Measurements from ENCODE around the gene SRMS. TPM values are rescaled to one million over a fixed set of nuclear protein-coding genes. Genes with fewer than 3 reads are reported as not detected.

The SRMS gene
- total and polyA plus RNA-seq, 2 of the 13 experiments (the other 11 are each of a cell fraction or from before 2014, with no cell fraction given), result not detected

DNA sequence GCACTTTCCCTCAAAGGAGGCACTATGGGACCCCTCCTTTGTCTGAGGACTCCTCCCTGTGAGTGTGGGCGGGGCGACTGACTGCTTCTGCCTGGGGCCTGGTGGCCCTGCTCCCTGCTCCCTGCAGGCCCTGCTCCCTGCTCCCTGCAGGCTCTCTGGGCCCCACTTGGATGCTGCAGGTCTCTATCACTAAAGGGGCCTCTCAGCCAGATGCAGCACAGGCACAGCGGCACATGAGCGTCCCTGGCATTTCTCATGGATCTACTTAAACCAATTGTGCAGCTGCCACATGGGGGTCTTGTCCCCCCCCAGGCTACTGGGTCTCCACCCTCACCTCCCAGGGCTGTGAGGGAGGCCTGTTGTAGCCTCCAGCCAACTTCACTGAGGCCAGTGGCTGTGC, 56.5 kb downstream of the SRMS start:
- in situ Hi-C loops (cut with HindIII; ENCODE audit: extremely low pct_ligation_motif_present, low pct_unique_long_range_greater_than_20kb) (no loop called here), intact Hi-C loops (cut with micrococcal nuclease; ENCODE audit: unreplicated experiment) (no loop called here)
- CTCF ChIA-PET (ENCODE audit: low intra/inter-chr PET ratio, low total read pairs), result no interaction called here
- H2AFZ ChIP-seq (ENCODE audit: low read length), result no peak overlapping the region
- H3K4me3 ChIP-seq (replicated peaks in 1 of 3; ENCODE audit: insufficient read depth in 1 of 3, low read depth in 2 of 3, low read length in 3 of 3), result no peak overlapping the region
- DNase-seq (ENCODE audit: low spot score) (no peak), FAIRE-seq (no peak), ATAC-seq (no peak)
- no peak for TF ChIP-seq ELF3 (CRISPR knock-in tag; IDR thresholded peaks at IDR 0.05)
- no peak overlapping the region for H3K4me2 ChIP-seq (ENCODE audit: low read depth, low read length)
- BruUV-seq (replicated peaks), result no TSS peak
- peaks cover 7% of the 10 kb centered on the region; the same call in 1 of the 2 replicates for H3K4me1 ChIP-seq (ENCODE audit: insufficient read depth, low read length)
- no peaks in the 10 kb centered on the region for H3K9me3 ChIP-seq (ENCODE audit: low read length)
- WGBS (ENCODE audit: low lambda C conversion rate), result 3% methylated on average over 4 of the region's 4 CpGs
- POLR2A ChIA-PET, result no interaction called here
- H3K79me2 ChIP-seq (ENCODE audit: insufficient read depth, low read length), result no peaks in the 10 kb centered on the region
- H3K36me3 ChIP-seq (replicated peaks in 1 of 2; ENCODE audit: control insufficient read depth in 1 of 2, insufficient read depth in 2 of 2, low read length in 2 of 2), result no peaks in the 10 kb centered on the region
- no peak overlapping the region for H3K9ac ChIP-seq (ENCODE audit: insufficient read depth, low read depth, low read length)
- peaks cover 18 to 57% of the 10 kb centered on the region in 2 experiments for H3K27me3 ChIP-seq (ENCODE audit: control insufficient read depth in 1 of 2, insufficient read depth in 2 of 2, low read length in 2 of 2)
- H3K27ac ChIP-seq (ENCODE audit: extremely low read length, insufficient read depth, low read length), result no peak overlapping the region
- H4K20me1 ChIP-seq (ENCODE audit: insufficient read depth, low read length), result peaks cover 6% of the 10 kb centered on the region; the same call in 1 of the 2 replicates

Other genes starting within 250 kb of the SRMS start
- not detected in 2 replicates for gene CHRNA4, start 186.4 kb downstream of the SRMS start, total RNA-seq (2016; rRNA removed; fragmentation: Illumina TruSeq; extraction: Trizol)
- gene CHRNA4, start 186.4 kb downstream of the SRMS start, polyA plus RNA-seq (2011; rRNA removed), result not detected in 2 replicates
- gene KCNQ2, start 75.1 kb downstream of the SRMS start, total RNA-seq (2016; rRNA removed; fragmentation: Illumina TruSeq; extraction: Trizol), result not detected in 2 replicates
- not detected in 2 replicates for gene KCNQ2, start 75.1 kb downstream of the SRMS start, polyA plus RNA-seq (2011; rRNA removed)
- 0.36 and 0.44 TPM in 2 replicates for gene EEF1A2, start 48.7 kb downstream of the SRMS start, total RNA-seq (2016; rRNA removed; fragmentation: Illumina TruSeq; extraction: Trizol)
- gene EEF1A2, start 48.7 kb downstream of the SRMS start, polyA plus RNA-seq (2011; rRNA removed), result 0.87 and 1.8 TPM in 2 replicates
- 6.0 and 7.0 TPM in 2 replicates for gene PPDPF, start 27.0 kb downstream of the SRMS start, total RNA-seq (2016; rRNA removed; fragmentation: Illumina TruSeq; extraction: Trizol)
- 1.8 and 2.2 TPM in 2 replicates for gene PPDPF, start 27.0 kb downstream of the SRMS start, polyA plus RNA-seq (2011; rRNA removed)
- not detected in 2 replicates for gene PTK6, start 10.4 kb downstream of the SRMS start, total RNA-seq (2016; rRNA removed; fragmentation: Illumina TruSeq; extraction: Trizol)
- gene PTK6, start 10.4 kb downstream of the SRMS start, polyA plus RNA-seq (2011; rRNA removed), result 0.07 and 0.08 TPM in 2 replicates
- not detected in 2 replicates for gene FNDC11, start 6.4 kb upstream of the SRMS start, total RNA-seq (2016; rRNA removed; fragmentation: Illumina TruSeq; extraction: Trizol)
- 0.07 and 0.13 TPM in 2 replicates for gene FNDC11, start 6.4 kb upstream of the SRMS start, polyA plus RNA-seq (2011; rRNA removed)
- 8.4 and 10.1 TPM in 2 replicates for gene HELZ2, start 26.5 kb upstream of the SRMS start, total RNA-seq (2016; rRNA removed; fragmentation: Illumina TruSeq; extraction: Trizol)
- 9.6 and 16.1 TPM in 2 replicates for gene HELZ2, start 26.5 kb upstream of the SRMS start, polyA plus RNA-seq (2011; rRNA removed)
- 11.6 and 12.4 TPM in 2 replicates for gene GMEB2, start 79.4 kb upstream of the SRMS start, total RNA-seq (2016; rRNA removed; fragmentation: Illumina TruSeq; extraction: Trizol)
- 10.6 and 11.5 TPM in 2 replicates for gene GMEB2, start 79.4 kb upstream of the SRMS start, polyA plus RNA-seq (2011; rRNA removed)
- gene STMN3, start 105.7 kb upstream of the SRMS start, total RNA-seq (2016; rRNA removed; fragmentation: Illumina TruSeq; extraction: Trizol), result 28.1 and 48.3 TPM in 2 replicates
- 21.0 and 28.5 TPM in 2 replicates for gene STMN3, start 105.7 kb upstream of the SRMS start, polyA plus RNA-seq (2011; rRNA removed)
- 10.9 and 21.8 TPM in 2 replicates for gene RTEL1, start 110.6 kb upstream of the SRMS start, total RNA-seq (2016; rRNA removed; fragmentation: Illumina TruSeq; extraction: Trizol)
- 29.5 and 36.4 TPM in 2 replicates for gene RTEL1, start 110.6 kb upstream of the SRMS start, polyA plus RNA-seq (2011; rRNA removed)
- not detected in 2 replicates for gene TNFRSF6B, start 148.9 kb upstream of the SRMS start, total RNA-seq (2016; rRNA removed; fragmentation: Illumina TruSeq; extraction: Trizol)
- gene TNFRSF6B, start 148.9 kb upstream of the SRMS start, polyA plus RNA-seq (2011; rRNA removed), result 0.24 and 0.86 TPM in 2 replicates
- gene ARFRP1, start 160.2 kb upstream of the SRMS start, total RNA-seq (2016; rRNA removed; fragmentation: Illumina TruSeq; extraction: Trizol), result 33.7 and 51.1 TPM in 2 replicates
- gene ARFRP1, start 160.2 kb upstream of the SRMS start, polyA plus RNA-seq (2011; rRNA removed), result 32.0 and 42.8 TPM in 2 replicates
- gene ZGPAT, start 160.3 kb upstream of the SRMS start, total RNA-seq (2016; rRNA removed; fragmentation: Illumina TruSeq; extraction: Trizol), result 40.2 and 41.9 TPM in 2 replicates
- 23.0 and 32.8 TPM in 2 replicates for gene ZGPAT, start 160.3 kb upstream of the SRMS start, polyA plus RNA-seq (2011; rRNA removed)
- 51.5 and 61.5 TPM in 2 replicates for gene LIME1, start 188.9 kb upstream of the SRMS start, total RNA-seq (2016; rRNA removed; fragmentation: Illumina TruSeq; extraction: Trizol)
- 13.0 and 23.5 TPM in 2 replicates for gene LIME1, start 188.9 kb upstream of the SRMS start, polyA plus RNA-seq (2011; rRNA removed)
- gene SLC2A4RG, start 192.0 kb upstream of the SRMS start, total RNA-seq (2016; rRNA removed; fragmentation: Illumina TruSeq; extraction: Trizol), result 47.4 and 91.4 TPM in 2 replicates
- 95.9 and 105 TPM in 2 replicates for gene SLC2A4RG, start 192.0 kb upstream of the SRMS start, polyA plus RNA-seq (2011; rRNA removed)